Erythroblast (primary cell): ENCODE results near the gene ATXN2.

Experiments used
- GATA1 ChIP-seq: IDR thresholded peaks from 2 replicates; pipeline ENCODE4 v1.6.1; 2011; ENCODE audit warnings: low read depth, mild to moderate bottlenecking, control low read depth, low read length, moderate library complexity
- POLR2A ChIP-seq: IDR thresholded peaks from 2 replicates; pipeline ENCODE4 v1.6.1; 2011; ENCODE audit warnings: mild to moderate bottlenecking, low read length

DNA sequence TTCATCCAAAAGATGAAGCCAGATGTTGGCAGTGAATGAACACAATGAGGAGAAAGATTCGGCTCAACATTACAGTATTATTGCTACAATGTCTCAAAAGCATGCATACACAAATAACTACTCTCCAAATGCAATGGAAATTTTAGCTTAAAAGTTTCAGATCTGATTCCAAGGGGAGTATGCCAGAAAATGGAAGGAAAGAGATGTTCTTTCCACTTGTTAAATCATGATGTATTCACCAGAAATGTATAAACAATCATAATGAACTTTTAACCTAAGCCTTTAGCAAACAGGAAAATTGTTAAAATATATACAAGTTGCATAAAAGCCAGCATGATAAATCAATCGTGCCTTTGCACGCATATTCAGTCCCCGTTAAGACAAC lies 131.3 kb downstream of the ATXN2 start:
- TF ChIP-seq POLR2A (no peak), GATA1 (no peak)
